ENCODE data around the gene S100A11. TPM values are rescaled to one million over a fixed set of nuclear protein-coding genes. Genes with fewer than 3 reads are reported as not detected.
"Not testable (repeated sequence)": the region's sequence is repeated elsewhere in the genome, so short reads cannot be mapped to it uniquely, and the experiment has no call there.

Gene S100A11
- total RNA-seq (195 TPM), polyA plus RNA-seq (1,404 TPM)
- long read RNA-seq, donor 1, transcript S100A11-201 (3 exons, 594 nt) = major isoform, 27 of 27 reads
- long read RNA-seq, donor 1, partial matches to known transcripts = 0 of 27 reads
- long read RNA-seq, donor 1, other reads (novel, unspliced or antisense) = 0 of 27 reads
- long read RNA-seq, donor 2, transcript S100A11-201 (3 exons, 594 nt) = major isoform, 222 of 239 reads
- long read RNA-seq, donor 2, partial matches to known transcripts = 12 of 239 reads
- long read RNA-seq, donor 2, other reads (novel, unspliced or antisense) = 5 of 239 reads
- long read RNA-seq, donor 3, transcript S100A11-201 (3 exons, 594 nt) = major isoform, 195 of 207 reads
- long read RNA-seq, donor 3, partial matches to known transcripts = 12 of 207 reads
- long read RNA-seq, donor 3, other reads (novel, unspliced or antisense) = 0 of 207 reads
- long read RNA-seq, donor 4, transcript S100A11-201 (3 exons, 594 nt) = major isoform, 103 of 113 reads
- long read RNA-seq, donor 4, partial matches to known transcripts = 10 of 113 reads
- long read RNA-seq, donor 4, other reads (novel, unspliced or antisense) = 0 of 113 reads
- long read RNA-seq, donor 5, transcript S100A11-201 (3 exons, 594 nt) = major isoform, 326 of 348 reads
- long read RNA-seq, donor 5, partial matches to known transcripts = 17 of 348 reads
- long read RNA-seq, donor 5, other reads (novel, unspliced or antisense) = 5 of 348 reads
- long read RNA-seq, donor 6, transcript S100A11-201 (3 exons, 594 nt) = major isoform, 205 of 226 reads
- long read RNA-seq, donor 6, partial matches to known transcripts = 21 of 226 reads
- long read RNA-seq, donor 6, other reads (novel, unspliced or antisense) = 0 of 226 reads
- long read RNA-seq, donor 7, transcript S100A11-201 (3 exons, 594 nt) = major isoform, 242 of 266 reads
- long read RNA-seq, donor 7, partial matches to known transcripts = 18 of 266 reads
- long read RNA-seq, donor 7, other reads (novel, unspliced or antisense) = 6 of 266 reads
- long read RNA-seq, donor 8, transcript S100A11-201 (3 exons, 594 nt) = major isoform, 86 of 86 reads
- long read RNA-seq, donor 8, partial matches to known transcripts = 0 of 86 reads
- long read RNA-seq, donor 8, other reads (novel, unspliced or antisense) = 0 of 86 reads
- long read RNA-seq, donor 9, transcript S100A11-201 (3 exons, 594 nt) = major isoform, 128 of 128 reads
- long read RNA-seq, donor 9, partial matches to known transcripts = 0 of 128 reads
- long read RNA-seq, donor 9, other reads (novel, unspliced or antisense) = 0 of 128 reads
- long read RNA-seq, donor 10, transcript S100A11-201 (3 exons, 594 nt) = major isoform, 183 of 204 reads
- long read RNA-seq, donor 10, partial matches to known transcripts = 21 of 204 reads
- long read RNA-seq, donor 10, other reads (novel, unspliced or antisense) = 0 of 204 reads

GRCh38 chr1:152036267-152037216, at the start of gene S100A11:
Gene S100A11, minus strand, starts transcription at chr1:152037004. Its CDS starts 89 bp downstream, at chr1:152036915.
- peaks cover 21 to 23% of the 10 kb centered on the region in 2 donors for H3K36me3 ChIP-seq (ENCODE audit: control insufficient read depth in 2 of 2, insufficient read depth in 2 of 2, low read length in 1 of 2)
- H3K9me3 ChIP-seq (ENCODE audit: control insufficient read depth in 2 of 2, insufficient read depth in 1 of 2, low read length in 1 of 2) = no peaks in the 10 kb centered on the region
- peak in 7 of 9 donors; percentile 18 to 71 (median 42) for DNase-seq (ENCODE audit: low read depth in 6 of 9, low spot score in 9 of 9)
- H3K27ac ChIP-seq (ENCODE audit: low read depth in 1 of 2, low read length in 1 of 2) = peak within 1 kb of the TSS; percentile 95 to 98
- peak within 1 kb of the TSS; percentile 75 to 90 for H3K4me3 ChIP-seq (ENCODE audit: low read length in 2 of 2)
- WGBS = under 1% methylated on average over 53 of the region's 53 CpGs
- peaks cover 37 to 52% of the 10 kb centered on the region in 2 donors for H3K4me1 ChIP-seq (ENCODE audit: control insufficient read depth in 2 of 2, insufficient read depth in 2 of 2, low read length in 2 of 2)
- no peaks in the 10 kb centered on the region for H3K27me3 ChIP-seq (ENCODE audit: control insufficient read depth in 2 of 2, insufficient read depth in 1 of 2, low read length in 1 of 2)

GRCh38 chr1:152084853-152085252, 48.0 kb upstream of the S100A11 start:
- no peak overlapping the region for H3K4me3 ChIP-seq (ENCODE audit: low read length in 2 of 2)
- H3K36me3 ChIP-seq (ENCODE audit: control insufficient read depth in 2 of 2, insufficient read depth in 2 of 2, low read length in 1 of 2) = no peaks in the 10 kb centered on the region
- no peaks in the 10 kb centered on the region for H3K4me1 ChIP-seq (ENCODE audit: control insufficient read depth in 2 of 2, insufficient read depth in 2 of 2, low read length in 2 of 2)
- 71% methylated on average over 1 of the region's 1 CpG for WGBS
- DNase-seq (ENCODE audit: low read depth in 6 of 9, low spot score in 9 of 9) = no peak
- peaks cover 0 to 4% of the 10 kb centered on the region in 2 donors for H3K27me3 ChIP-seq (ENCODE audit: control insufficient read depth in 2 of 2, insufficient read depth in 1 of 2, low read length in 1 of 2)
- H3K9me3 ChIP-seq (ENCODE audit: control insufficient read depth in 2 of 2, insufficient read depth in 1 of 2, low read length in 1 of 2) = no peaks in the 10 kb centered on the region
- no peak overlapping the region for H3K27ac ChIP-seq (ENCODE audit: low read depth in 1 of 2, low read length in 1 of 2)

- H3K27ac ChIP-seq (ENCODE audit: low read depth in 1 of 2, low read length in 1 of 2); H3K4me3 ChIP-seq (ENCODE audit: low read length in 2 of 2); DNase-seq (ENCODE audit: low read depth in 6 of 9, low spot score in 9 of 9); H3K4me1 ChIP-seq (ENCODE audit: control insufficient read depth in 2 of 2, insufficient read depth in 2 of 2, low read length in 2 of 2); H3K27me3 ChIP-seq (ENCODE audit: control insufficient read depth in 2 of 2, insufficient read depth in 1 of 2, low read length in 1 of 2); H3K9me3 ChIP-seq (ENCODE audit: control insufficient read depth in 2 of 2, insufficient read depth in 1 of 2, low read length in 1 of 2); H3K36me3 ChIP-seq (ENCODE audit: control insufficient read depth in 2 of 2, insufficient read depth in 2 of 2, low read length in 1 of 2): not testable (repeated sequence)
- WGBS = 98% methylated on average over 17 of the region's 17 CpGs
Measured at GRCh38 chr1:152081026-152081425, 44.2 kb upstream of the S100A11 start.

DNA sequence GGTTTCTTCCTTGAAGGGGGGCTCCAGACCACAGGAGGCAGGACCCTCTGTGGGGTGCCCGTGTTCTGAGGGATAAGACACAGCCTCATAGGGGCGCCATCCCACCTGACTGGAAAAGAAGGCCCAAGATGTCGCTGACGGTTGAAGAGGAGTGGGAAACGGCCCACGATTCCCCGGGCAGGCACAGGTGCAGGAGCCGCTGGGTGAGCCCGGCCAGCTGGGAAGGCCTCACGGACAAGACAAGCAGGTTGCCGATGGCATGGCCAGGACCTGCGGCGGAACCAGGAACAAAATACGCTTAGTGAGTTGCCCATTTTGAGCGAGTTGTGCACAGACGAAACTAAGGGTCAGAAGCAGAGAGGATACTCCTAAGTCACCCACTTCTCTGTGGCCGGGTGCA, 43.7 kb upstream of the S100A11 start:
- not testable (repeated sequence) for H3K9me3 ChIP-seq (ENCODE audit: control insufficient read depth in 2 of 2, insufficient read depth in 1 of 2, low read length in 1 of 2); H3K27me3 ChIP-seq (ENCODE audit: control insufficient read depth in 2 of 2, insufficient read depth in 1 of 2, low read length in 1 of 2); H3K27ac ChIP-seq (ENCODE audit: low read depth in 1 of 2, low read length in 1 of 2); DNase-seq (ENCODE audit: low read depth in 6 of 9, low spot score in 9 of 9); H3K36me3 ChIP-seq (ENCODE audit: control insufficient read depth in 2 of 2, insufficient read depth in 2 of 2, low read length in 1 of 2); H3K4me1 ChIP-seq (ENCODE audit: control insufficient read depth in 2 of 2, insufficient read depth in 2 of 2, low read length in 2 of 2); H3K4me3 ChIP-seq (ENCODE audit: low read length in 2 of 2)
- WGBS = 96% methylated on average over 17 of the region's 17 CpGs

DNA sequence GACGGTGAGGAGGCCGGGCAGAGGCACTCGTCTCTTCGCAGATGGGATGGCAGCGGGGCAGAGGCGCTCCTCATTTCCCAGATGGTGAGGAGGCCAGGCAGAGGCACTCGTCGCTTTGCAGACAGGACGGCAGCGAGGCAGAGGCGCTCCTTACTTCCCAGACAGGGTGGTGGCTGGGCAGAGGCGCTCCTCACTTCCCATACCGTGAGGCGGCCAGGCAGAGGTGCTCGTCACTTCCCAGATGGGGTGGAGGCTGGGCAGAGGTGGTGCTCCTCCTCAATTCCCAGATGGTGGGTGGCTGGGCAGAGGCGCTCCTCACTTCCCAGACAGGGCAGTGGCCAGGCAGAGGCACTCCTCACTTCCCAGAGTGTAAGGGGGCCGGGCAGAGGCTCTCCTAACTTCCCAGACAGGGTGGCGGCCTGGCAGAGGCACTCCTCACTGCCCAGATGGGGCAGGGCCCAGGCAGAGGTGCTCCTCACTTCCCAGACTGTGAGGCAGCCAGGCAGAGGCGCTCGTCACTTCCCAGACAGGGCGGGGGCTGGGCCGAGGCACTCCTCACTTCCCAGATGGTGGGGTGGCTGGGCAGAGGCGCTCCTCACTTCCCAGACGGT, 42.1 kb upstream of the S100A11 start:
- 93% methylated on average over 24 of the region's 24 CpGs for WGBS
- H3K4me3 ChIP-seq (ENCODE audit: low read length in 2 of 2) = no peak overlapping the region

DNA sequence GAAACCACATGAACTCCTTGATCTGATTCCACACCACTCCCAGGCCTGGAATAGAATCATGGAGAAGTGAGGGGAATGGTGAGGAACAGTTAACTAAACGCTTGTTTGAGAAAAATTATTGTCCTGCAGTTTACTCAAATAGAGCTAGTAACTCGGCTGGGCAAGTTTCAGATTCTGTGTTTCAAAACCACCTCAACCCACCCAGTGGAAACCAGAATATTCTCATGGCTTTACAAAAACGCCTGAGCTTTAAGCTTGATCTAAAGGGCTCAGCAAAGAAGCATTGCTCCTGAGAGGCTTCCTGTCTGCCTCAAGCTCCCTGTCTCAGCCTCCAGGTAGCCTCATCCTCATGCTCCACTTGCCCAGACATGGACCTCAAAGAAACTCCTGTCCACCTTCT, 35.5 kb upstream of the S100A11 start:
- H3K4me3 ChIP-seq (ENCODE audit: low read length in 2 of 2) = no peak overlapping the region
- DNase-seq (ENCODE audit: low read depth in 6 of 9, low spot score in 9 of 9) = no peak
- H3K27me3 ChIP-seq (ENCODE audit: control insufficient read depth in 2 of 2, insufficient read depth in 1 of 2, low read length in 1 of 2) = peaks cover 0 to 23% of the 10 kb centered on the region in 2 donors
- no peaks in the 10 kb centered on the region for H3K9me3 ChIP-seq (ENCODE audit: control insufficient read depth in 2 of 2, insufficient read depth in 1 of 2, low read length in 1 of 2)
- H3K36me3 ChIP-seq (ENCODE audit: control insufficient read depth in 2 of 2, insufficient read depth in 2 of 2, low read length in 1 of 2) = no peaks in the 10 kb centered on the region
- H3K4me1 ChIP-seq (ENCODE audit: control insufficient read depth in 2 of 2, insufficient read depth in 2 of 2, low read length in 2 of 2) = no peaks in the 10 kb centered on the region
- H3K27ac ChIP-seq (ENCODE audit: low read depth in 1 of 2, low read length in 1 of 2) = no peak overlapping the region
- 92% methylated on average over 3 of the region's 3 CpGs for WGBS

More for the DNA sequence above, 42.1 kb upstream of the S100A11 start:
- no peaks in the 10 kb centered on the region for H3K9me3 ChIP-seq (ENCODE audit: control insufficient read depth in 2 of 2, insufficient read depth in 1 of 2, low read length in 1 of 2)
- no peak overlapping the region for H3K27ac ChIP-seq (ENCODE audit: low read depth in 1 of 2, low read length in 1 of 2)
- H3K36me3 ChIP-seq (ENCODE audit: control insufficient read depth in 2 of 2, insufficient read depth in 2 of 2, low read length in 1 of 2) = no peaks in the 10 kb centered on the region
- no peak for DNase-seq (ENCODE audit: low read depth in 6 of 9, low spot score in 9 of 9)
- peaks cover 0 to under 1% of the 10 kb centered on the region in 2 donors for H3K27me3 ChIP-seq (ENCODE audit: control insufficient read depth in 2 of 2, insufficient read depth in 1 of 2, low read length in 1 of 2)
- no peaks in the 10 kb centered on the region for H3K4me1 ChIP-seq (ENCODE audit: control insufficient read depth in 2 of 2, insufficient read depth in 2 of 2, low read length in 2 of 2)

DNA sequence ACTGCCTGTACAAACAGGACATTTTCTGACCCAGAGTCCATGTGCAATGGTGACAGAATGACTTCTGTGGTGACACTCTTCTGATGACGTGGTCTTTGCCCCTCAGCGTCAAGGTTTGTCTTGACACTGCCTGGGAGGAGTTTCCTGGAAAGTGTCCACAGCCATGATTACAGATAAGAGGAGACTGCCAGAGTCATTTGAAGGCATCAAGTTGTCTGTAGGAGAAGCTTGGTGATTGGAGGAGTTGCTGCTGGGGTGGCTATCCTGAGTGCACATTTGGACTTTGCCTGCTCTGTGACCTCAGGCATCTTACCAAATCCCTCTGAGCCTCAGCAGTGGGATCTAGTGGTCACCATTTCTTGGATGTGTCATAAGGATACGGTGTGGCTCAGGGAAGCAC, 34.3 kb upstream of the S100A11 start:
- H3K4me1 ChIP-seq (ENCODE audit: control insufficient read depth in 2 of 2, insufficient read depth in 2 of 2, low read length in 2 of 2) = no peaks in the 10 kb centered on the region
- DNase-seq (ENCODE audit: low read depth in 6 of 9, low spot score in 9 of 9) = no peak
- H3K27ac ChIP-seq (ENCODE audit: low read depth in 1 of 2, low read length in 1 of 2) = no peak overlapping the region
- no peaks in the 10 kb centered on the region for H3K9me3 ChIP-seq (ENCODE audit: control insufficient read depth in 2 of 2, insufficient read depth in 1 of 2, low read length in 1 of 2)
- H3K4me3 ChIP-seq (ENCODE audit: low read length in 2 of 2) = no peak overlapping the region
- WGBS = 91% methylated on average over 3 of the region's 3 CpGs
- H3K27me3 ChIP-seq (ENCODE audit: control insufficient read depth in 2 of 2, insufficient read depth in 1 of 2, low read length in 1 of 2) = peaks cover 2 to 23% of the 10 kb centered on the region in 2 donors
- no peaks in the 10 kb centered on the region for H3K36me3 ChIP-seq (ENCODE audit: control insufficient read depth in 2 of 2, insufficient read depth in 2 of 2, low read length in 1 of 2)
